Keratinocyte (primary cell): Measurements from ENCODE around the gene MYOM1.

ENCODE experiments used
- CTCF ChIP-seq, 3 experiments: IDR thresholded peaks in 1 of 3; conservative IDR thresholded peaks in 1 of 3; optimal IDR thresholded peaks in 1 of 3; 2 replicates in 2 of 3; 3 replicates in 1 of 3; pipeline versions ENCODE3 to v1.5.1; 2011; ENCODE audit warnings: low read length in 3 of 3, mild to moderate bottlenecking in 3 of 3, moderate library complexity in 2 of 3, control low read depth in 1 of 3, inconsistent platforms in 1 of 3; ENCODE audit not compliant: insufficient read depth in 2 of 3; ENCODE audit errors: extremely low read depth in 1 of 3
- EZH2 ChIP-seq: IDR thresholded peaks from one replicate; pipeline ENCODE4 v1.6.1; 2012; ENCODE audit warnings: inconsistent platforms, mild to moderate bottlenecking, low read length, moderate library complexity

GRCh38 chr18:3248658-3249359, 29.0 kb upstream of the MYOM1 start:
- no peak for TF ChIP-seq CTCF (optimal IDR thresholded peaks at IDR 0.05 in 1 of 3, IDR thresholded peaks at IDR 0.05 in 1 of 3, conservative IDR thresholded peaks at IDR 0.05 in 1 of 3; ENCODE audit: extremely low read depth in 1 of 3, insufficient read depth in 2 of 3, low read length in 3 of 3)
- no peak for TF ChIP-seq EZH2
